Ascending aorta (tissue), 2 donors: ENCODE results near the gene DYNLT1. TPM values are rescaled to one million over a fixed set of nuclear protein-coding genes. Genes with fewer than 3 reads are reported as not detected.
A peak's percentile ranks its signal among the peaks of the same experiment; 100 is the strongest.

Experiments used
- DNase-seq, 2 donors: peaks; one replicate each; pipeline ENCODE4 v3.0.0-alpha.2; 2019; ENCODE audit warnings: low spot score in 2 of 2
- H3K27ac ChIP-seq, 2 donors: fragments of 200-600 bp; sonication (generic); one replicate each; pipeline ENCODE4 v1.5.1; 2016 to 2017; ENCODE audit warnings: mild to moderate bottlenecking in 1 of 2
- H3K27me3 ChIP-seq: fragments of 200-600 bp; sonication (generic); one replicate; pipeline ENCODE4 v1.5.1; 2017
- H3K36me3 ChIP-seq, 2 donors: fragments of 200-600 bp; sonication (generic); one replicate each; pipeline ENCODE4 v1.5.1; 2016
- H3K4me1 ChIP-seq, 2 donors: fragments of 200-600 bp; sonication (generic); one replicate each; pipeline ENCODE4 v1.5.1; 2016 to 2017; ENCODE audit warnings: mild to moderate bottlenecking in 1 of 2
- H3K4me3 ChIP-seq, 2 donors: fragments of 200-600 bp; sonication (generic); one replicate each; pipeline ENCODE4 v1.5.1; 2016 to 2017; ENCODE audit warnings: mild to moderate bottlenecking in 1 of 2
- H3K9me3 ChIP-seq, 2 donors: fragments of 200-600 bp; sonication (generic); one replicate each; pipeline ENCODE4 v1.5.1; 2016
- CTCF ChIP-seq, 3 experiments: fragments of 200-600 bp in 2 of 3; fragments of 450-650 bp in 1 of 3; sonication (generic) in 2 of 3; IDR thresholded peaks; one replicate each; pipeline ENCODE4 v1.5.1; 2016 to 2019; ENCODE audit warnings: antibody characterized with exemption in 3 of 3, mild to moderate bottlenecking in 1 of 3, moderate library complexity in 1 of 3
- intact Hi-C: fragments of 100-400 bp; cut with DNase I; formaldehyde crosslinking; loops from one replicate; pipeline ENCODE4 v1.15.1; 2023
- total RNA-seq: library from RNA; depleted of rRNA; stranded (reverse); fragments of >200 nt; gene quantifications from one replicate; pipeline ENCODE4 v1.1.0, GENCODE V29; 2016

DYNLT1 gene
- total RNA-seq, 1 donor from 2014 or later = 5.7 TPM

- no peak overlapping the region for H3K27ac ChIP-seq
- H3K27me3 ChIP-seq = no peaks in the 10 kb centered on the region
Observed at GRCh38 chr6:158647501-158647900, 3.0 kb upstream of the DYNLT1 start.

GRCh38 chr6:158646023-158646910 lies 1.7 kb upstream of the DYNLT1 start:
- H3K4me3 ChIP-seq = no peak overlapping the region
- H3K36me3 ChIP-seq = no peaks in the 10 kb centered on the region
- DNase-seq = peak in 1 of 2 donors; percentile 59
- no peaks in the 10 kb centered on the region for H3K9me3 ChIP-seq
- no peaks in the 10 kb centered on the region for H3K27me3 ChIP-seq
- peaks cover 10 to 38% of the 10 kb centered on the region in 2 donors for H3K4me1 ChIP-seq
- no peak for TF ChIP-seq CTCF (IDR thresholded peaks at IDR 0.05)
- H3K27ac ChIP-seq = peak overlapping the region in 1 of 2 donors; percentile 90
- intact Hi-C loops = loop anchor here (10.0 kb wide), 2 partner anchors 881 to 1079 kb away; partner anchors contain the start of gene WTAP

More at GRCh38 chr6:158647501-158647900, 3.0 kb upstream of the DYNLT1 start:
- TF ChIP-seq CTCF (IDR thresholded peaks at IDR 0.05) = no peak
- peaks cover 3 to 28% of the 10 kb centered on the region in 2 donors for H3K4me1 ChIP-seq
- DNase-seq = no peak
- H3K9me3 ChIP-seq = no peaks in the 10 kb centered on the region
- intact Hi-C loops = loop anchor here (10.0 kb wide), 2 partner anchors 883 to 1077 kb away; partner anchors contain the start of gene WTAP
- H3K36me3 ChIP-seq = no peaks in the 10 kb centered on the region
- H3K4me3 ChIP-seq = no peak overlapping the region

- peak in 1 of 2 donors; percentile 57 for DNase-seq
- H3K27ac ChIP-seq = peak overlapping the region; percentile 90 to 97
- no peak for TF ChIP-seq CTCF (IDR thresholded peaks at IDR 0.05)
Observed at GRCh38 chr6:158645064-158646022, 800 bp upstream of the DYNLT1 start.

GRCh38 chr6:158643836-158644230 lies 710 bp downstream of the DYNLT1 start:
- DNase-seq = peak in 1 of 2 donors; percentile 61
- Histone ChIP-seq H3K4me3 (peak overlapping the region; percentile 86 to 90), H3K27ac (peak overlapping the region; percentile 90 to 97), H3K4me1 (peaks cover 10 to 35% of the 10 kb centered on the region in 2 donors), H3K27me3 (no peaks in the 10 kb centered on the region), H3K9me3 (no peaks in the 10 kb centered on the region), H3K36me3 (peaks cover 0 to 14% of the 10 kb centered on the region in 2 donors)
- no peak for TF ChIP-seq CTCF (IDR thresholded peaks at IDR 0.05)
- intact Hi-C loops = loop anchor here (2.0 to 10.0 kb wide), 5 partner anchors 48 to 1081 kb away; partner anchors contain the start of genes TMEM181 and WTAP

More at GRCh38 chr6:158645064-158646022, 800 bp upstream of the DYNLT1 start:
- Histone ChIP-seq H3K9me3 (no peaks in the 10 kb centered on the region), H3K27me3 (no peaks in the 10 kb centered on the region), H3K4me1 (peaks cover 10 to 45% of the 10 kb centered on the region in 2 donors), H3K36me3 (peaks cover 0 to 3% of the 10 kb centered on the region in 2 donors), H3K4me3 (peak overlapping the region; percentile 86 to 90)
- intact Hi-C loops = loop anchor here (1.0 to 10.0 kb wide), 4 partner anchors 174 to 1079 kb away; partner anchors contain the start of genes EZR and WTAP

GRCh38 chr6:158642097-158642601 lies 2.4 kb downstream of the DYNLT1 start:
- no peaks in the 10 kb centered on the region for H3K27me3 ChIP-seq
- no peaks in the 10 kb centered on the region for H3K9me3 ChIP-seq
- TF ChIP-seq CTCF (IDR thresholded peaks at IDR 0.05) = no peak
- intact Hi-C loops = loop anchor here (2.0 to 10.0 kb wide), 4 partner anchors 50 to 1083 kb away; partner anchors contain the start of genes TMEM181 and WTAP
- H3K4me3 ChIP-seq = peak overlapping the region in 1 of 2 donors; percentile 86
- DNase-seq = peak in 1 of 2 donors; percentile 58
- no peak overlapping the region for H3K27ac ChIP-seq
- peaks cover 0 to 18% of the 10 kb centered on the region in 2 donors for H3K36me3 ChIP-seq
- H3K4me1 ChIP-seq = peaks cover 10 to 38% of the 10 kb centered on the region in 2 donors
